Measurements from ENCODE around the gene BCL2. TPM values are rescaled to one million over a fixed set of nuclear protein-coding genes. Genes with fewer than 3 reads are reported as not detected.

The BCL2 gene
- total RNA-seq, 2 donors from 2014 or later: 11.6 to 13.5 TPM

- DNase-seq (ENCODE audit: low spot score): no peak
- intact Hi-C loops (cut with DNase I): loop anchor here in 1 of 2 donors (10.0 kb wide), 1 partner anchor 47 kb away; the partner anchor contains the start of gene BCL2
Measured at GRCh38 chr18:63267975-63268721, 51.4 kb downstream of the BCL2 start.

GRCh38 chr18:63266888-63267790 lies 52.4 kb downstream of the BCL2 start:
- intact Hi-C loops (cut with DNase I): loop anchor here in 1 of 2 donors (10.0 kb wide), 1 partner anchor 48 kb away; the partner anchor contains the start of gene BCL2
- no peak for DNase-seq (ENCODE audit: low spot score)

- intact Hi-C loops (cut with DNase I): loop anchor here in 1 of 2 donors (10.0 kb wide), 1 partner anchor 49 kb away; the partner anchor contains the start of gene BCL2
- no peak for DNase-seq (ENCODE audit: low spot score)
Measured at GRCh38 chr18:63265326-63265725, 54.2 kb downstream of the BCL2 start.

GRCh38 chr18:63264871-63265270 lies 54.7 kb downstream of the BCL2 start:
- no peak for DNase-seq (ENCODE audit: low spot score)
- intact Hi-C loops (cut with DNase I): loop anchor here in 1 of 2 donors (10.0 kb wide), 1 partner anchor 50 kb away; the partner anchor contains the start of gene BCL2

DNA sequence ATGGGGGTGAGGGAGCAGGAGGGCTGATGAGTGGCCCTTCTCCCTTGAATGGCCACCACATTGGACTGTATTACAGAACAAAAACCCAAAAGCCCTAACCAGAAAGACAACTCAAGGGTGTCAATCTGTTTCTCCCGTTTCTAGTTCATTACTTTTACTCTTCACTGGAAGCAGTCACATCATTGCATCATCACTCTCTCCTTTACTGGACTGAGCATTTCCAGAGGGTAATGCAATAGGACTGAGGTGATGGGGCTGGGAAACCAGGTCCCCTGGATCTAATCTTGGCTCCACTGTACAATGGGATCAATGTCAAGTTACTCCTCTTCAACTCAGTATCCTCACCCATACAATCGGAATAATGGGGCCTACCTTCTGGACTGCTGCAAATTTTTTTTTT lies 56.1 kb downstream of the BCL2 start:
- DNase-seq (ENCODE audit: low spot score): no peak
- intact Hi-C loops (cut with DNase I): loop anchor here in 1 of 2 donors (10.0 kb wide), 1 partner anchor 51 kb away; the partner anchor contains the start of gene BCL2

DNA sequence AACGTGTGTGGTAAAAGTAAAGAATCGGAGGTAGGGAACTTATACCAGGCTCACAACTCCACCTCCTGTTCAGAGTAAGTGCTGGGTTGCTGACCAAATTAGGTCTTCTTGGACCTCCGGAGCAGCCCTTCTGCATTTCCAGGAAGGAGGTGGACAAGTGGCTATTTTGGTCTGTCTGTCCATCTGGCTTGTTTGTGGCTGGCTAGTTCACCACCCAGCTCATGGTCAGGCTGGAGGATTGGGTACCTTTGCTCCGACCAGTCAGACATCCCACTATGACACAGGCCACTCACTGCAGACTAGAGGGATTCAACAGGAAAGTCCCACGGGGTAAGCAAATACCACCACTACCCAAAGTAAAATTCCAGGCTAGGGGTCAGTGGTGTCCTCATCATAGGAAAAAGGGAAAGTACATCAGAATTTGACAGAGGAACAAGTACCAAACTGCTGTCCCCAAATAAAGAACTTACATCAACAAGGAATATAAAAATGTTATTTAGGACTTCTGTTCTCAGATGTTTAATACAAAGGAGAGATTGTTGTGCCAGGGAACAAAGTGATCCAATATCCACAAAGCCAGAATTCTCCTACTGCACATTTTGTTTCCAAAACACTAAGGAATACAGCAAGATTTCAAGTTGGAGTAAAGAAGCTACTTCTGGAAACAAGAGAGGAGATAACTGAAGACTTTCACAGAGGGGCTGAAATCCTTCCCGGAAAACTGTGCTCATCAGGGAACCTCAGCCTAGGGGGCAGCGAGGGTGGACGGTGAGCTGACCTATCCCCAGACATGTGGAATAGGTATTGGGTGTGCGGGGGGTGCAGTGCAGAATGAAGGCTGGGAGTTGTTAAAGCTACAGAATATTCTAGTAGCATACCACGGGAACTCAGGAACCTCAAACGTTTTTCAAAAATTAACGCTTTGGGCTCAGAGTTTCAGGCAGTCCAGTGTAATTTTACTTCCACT lies 56.9 kb downstream of the BCL2 start:
- intact Hi-C loops (cut with DNase I): loop anchor here in 1 of 2 donors (10.0 kb wide), 1 partner anchor 52 kb away; the partner anchor contains the start of gene BCL2
- DNase-seq (ENCODE audit: low spot score): no peak

- DNase-seq (ENCODE audit: low spot score): no peak
- intact Hi-C loops (cut with DNase I): loop anchor here in 1 of 2 donors (10.0 kb wide), 1 partner anchor 54 kb away; the partner anchor contains the start of gene BCL2
Measured at GRCh38 chr18:63261029-63261428, 58.5 kb downstream of the BCL2 start.

GRCh38 chr18:63260380-63260754 lies 59.2 kb downstream of the BCL2 start:
- DNase-seq (ENCODE audit: low spot score): no peak
- intact Hi-C loops (cut with DNase I): loop anchor here in 1 of 2 donors (10.0 kb wide), 1 partner anchor 54 kb away; the partner anchor contains the start of gene BCL2

- intact Hi-C loops (cut with DNase I): loop anchor here in 1 of 2 donors (10.0 kb wide), 1 partner anchor 55 kb away; the partner anchor contains the start of gene BCL2
- DNase-seq (ENCODE audit: low spot score): no peak
Measured at GRCh38 chr18:63259567-63260379, 59.8 kb downstream of the BCL2 start.

DNA sequence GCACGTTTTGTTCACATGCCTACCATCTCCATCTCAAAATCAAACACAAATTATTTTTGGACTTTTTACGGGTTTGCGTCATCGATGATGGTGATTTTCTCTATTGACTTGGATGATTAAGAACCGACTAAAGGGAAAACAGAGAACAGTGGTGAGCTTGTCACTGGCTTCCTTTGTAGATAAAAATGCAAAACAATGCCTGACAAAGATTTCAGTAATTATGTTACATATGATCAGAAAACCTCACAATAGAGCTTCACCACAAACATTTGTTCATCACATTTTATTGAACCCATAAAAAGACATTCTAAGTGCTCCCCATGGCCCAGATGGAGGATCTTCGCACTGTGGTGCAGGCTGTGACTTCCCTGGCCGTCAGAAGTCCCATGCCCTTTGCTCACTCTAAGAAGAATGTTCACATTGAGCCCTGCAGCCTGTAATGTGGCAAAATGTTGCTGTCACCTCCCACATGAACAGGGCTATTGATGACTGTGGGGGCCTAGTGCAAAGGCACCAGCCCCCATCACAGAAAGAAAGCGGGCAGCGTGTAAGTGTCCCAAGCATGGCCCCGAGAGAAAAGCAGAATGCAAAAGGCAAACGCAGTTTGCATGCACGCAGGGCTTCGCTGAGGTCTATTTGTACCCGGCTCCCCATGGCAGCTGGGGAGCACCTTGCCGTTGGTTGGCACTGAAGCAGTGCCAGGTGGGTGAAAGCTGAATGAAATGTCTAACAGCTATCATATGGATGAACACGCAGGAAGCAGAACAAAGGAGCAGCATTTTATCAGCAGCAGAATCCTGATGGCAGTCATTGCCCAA lies 60.6 kb downstream of the BCL2 start:
- intact Hi-C loops (cut with DNase I): no loop called here
- no peak for DNase-seq (ENCODE audit: low spot score)

GRCh38 chr18:63257453-63257852 lies 62.1 kb downstream of the BCL2 start:
- no peak for DNase-seq (ENCODE audit: low spot score)
- intact Hi-C loops (cut with DNase I): no loop called here

- intact Hi-C loops (cut with DNase I): no loop called here
- DNase-seq (ENCODE audit: low spot score): no peak
Measured at GRCh38 chr18:63255435-63255834, 64.1 kb downstream of the BCL2 start.

GRCh38 chr18:63254716-63255399 lies 64.7 kb downstream of the BCL2 start:
- intact Hi-C loops (cut with DNase I): no loop called here

GRCh38 chr18:63253428-63254372 lies 65.9 kb downstream of the BCL2 start:
- intact Hi-C loops (cut with DNase I): no loop called here
- no peak for DNase-seq (ENCODE audit: low spot score)

More at GRCh38 chr18:63254716-63255399, 64.7 kb downstream of the BCL2 start:
- DNase-seq (ENCODE audit: low spot score): no peak

- DNase-seq (ENCODE audit: low spot score): no peak
- intact Hi-C loops (cut with DNase I): no loop called here
Measured at GRCh38 chr18:63253014-63253413, 66.6 kb downstream of the BCL2 start.
